ENCODE measurements around the gene ZCCHC7.

- TF ChIP-seq ZBTB33 (IDR thresholded peaks at IDR 0.05) (no peak), YY1 (IDR thresholded peaks at IDR 0.05) (no peak), FOXA2 (IDR thresholded peaks at IDR 0.05) (no peak), SP1 (IDR thresholded peaks at IDR 0.05) (no peak)
Measured at GRCh38 chr9:37284636-37285035, 164.3 kb downstream of the ZCCHC7 start.
